Subcutaneous abdominal adipose tissue (tissue), 5 donors: Measurements from ENCODE around the gene HS6ST2.

Experiments
- H3K27ac ChIP-seq: one replicate; pipeline ENCODE4 v1.7.0; 2013; ENCODE audit warnings: low read depth, mild to moderate bottlenecking, inconsistent platforms, low read length, moderate library complexity
- H3K27me3 ChIP-seq, 5 donors: one replicate each; pipeline ENCODE4 v1.7.0; 2013; ENCODE audit warnings: low read length in 5 of 5, inconsistent platforms in 1 of 5; ENCODE audit not compliant: control insufficient read depth in 5 of 5, insufficient read depth in 4 of 5
- H3K36me3 ChIP-seq, 5 donors: one replicate each; pipeline ENCODE4 v1.7.0; 2013; ENCODE audit warnings: low read length in 5 of 5; ENCODE audit not compliant: control insufficient read depth in 5 of 5, insufficient read depth in 5 of 5
- H3K4me1 ChIP-seq, 5 donors: one replicate each; pipeline ENCODE4 v1.7.0; 2013; ENCODE audit warnings: low read length in 5 of 5, mild to moderate bottlenecking in 3 of 5, moderate library complexity in 1 of 5; ENCODE audit not compliant: control insufficient read depth in 5 of 5, insufficient read depth in 5 of 5
- H3K4me3 ChIP-seq, 5 donors: one replicate each; pipeline ENCODE4 v1.7.0; 2013; ENCODE audit warnings: low read length in 5 of 5, low read depth in 1 of 5
- H3K9ac ChIP-seq, 5 donors: one replicate each; pipeline ENCODE4 v1.7.0; 2013; ENCODE audit warnings: low read length in 5 of 5, mild to moderate bottlenecking in 4 of 5, moderate library complexity in 3 of 5
- H3K9me3 ChIP-seq, 5 donors: one replicate each; pipeline ENCODE4 v1.7.0; 2013; ENCODE audit warnings: low read length in 5 of 5; ENCODE audit not compliant: control insufficient read depth in 5 of 5
- donor health status: healthy.
- donor health status: healthy.
- donor health status: healthy.
- donor health status: healthy.
- donor health status: healthy.

The HS6ST2 gene

DNA sequence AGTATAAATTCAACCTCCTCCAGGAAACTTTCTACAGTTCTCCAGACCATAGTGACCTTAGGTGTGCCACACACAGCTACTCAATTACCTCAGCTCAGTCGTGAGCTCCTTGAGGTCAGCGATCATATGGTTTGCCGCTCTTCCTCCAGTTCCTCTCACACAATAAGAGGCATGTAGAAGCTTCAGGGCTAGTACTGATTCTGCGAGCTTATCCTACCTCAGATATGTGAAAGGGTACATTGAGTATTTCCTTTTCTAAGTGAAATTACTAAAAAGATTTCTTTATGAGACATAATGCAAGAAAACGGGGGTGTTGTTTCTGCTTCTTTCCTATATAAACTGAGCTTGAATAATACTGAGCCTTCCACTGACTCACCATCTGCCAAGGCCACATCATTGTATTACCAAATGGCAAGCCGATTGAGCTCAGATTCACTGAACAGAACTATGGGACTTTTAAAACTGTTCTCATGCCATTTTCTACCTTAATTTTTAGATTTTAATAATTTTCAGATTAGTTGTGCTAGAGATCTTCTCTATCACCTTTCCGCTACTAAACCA, 183.1 kb downstream of the HS6ST2 start:
- peaks cover 3 to 18% (median 6%) of the 10 kb centered on the region in 5 donors for H3K27me3 ChIP-seq
- no peaks in the 10 kb centered on the region for H3K4me1 ChIP-seq
- no peaks in the 10 kb centered on the region for H3K36me3 ChIP-seq
- no peak overlapping the region for H3K27ac ChIP-seq
- no peak overlapping the region for H3K9ac ChIP-seq
- H3K9me3 ChIP-seq: no peaks in the 10 kb centered on the region
- H3K4me3 ChIP-seq: no peak overlapping the region

DNA sequence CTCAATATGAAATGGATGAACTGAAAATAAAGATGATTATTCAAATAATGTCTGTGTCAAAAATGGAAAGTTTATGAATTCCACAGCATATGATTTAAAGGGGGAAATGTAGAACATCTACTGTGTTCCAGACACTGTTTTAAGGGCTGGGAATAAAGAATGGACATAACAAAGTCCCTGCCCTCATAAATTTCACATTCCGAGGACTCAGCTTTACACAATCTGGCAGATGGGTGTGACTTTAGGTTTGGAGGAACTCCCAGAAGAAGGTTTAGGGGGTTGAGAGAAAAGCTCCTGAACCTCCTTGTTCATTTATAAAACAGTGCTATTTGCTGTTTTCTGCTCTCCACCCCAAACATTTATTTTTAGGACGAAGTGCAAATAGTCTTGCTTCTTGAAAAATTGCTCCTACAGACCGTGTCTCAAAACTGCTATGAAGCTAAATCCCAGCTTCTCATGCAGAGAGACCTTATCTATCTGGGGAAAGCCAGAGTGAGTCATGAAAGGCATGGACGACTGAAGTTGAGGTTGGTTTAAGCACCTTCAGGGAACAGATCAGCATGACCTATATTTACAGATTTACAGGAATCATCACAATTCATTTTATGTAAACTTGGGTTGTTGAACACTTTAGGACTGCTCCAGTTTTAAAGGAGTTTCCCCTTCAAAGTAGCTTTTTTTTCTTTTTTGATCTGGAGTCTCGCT, 184.3 kb downstream of the HS6ST2 start:
- H3K27ac ChIP-seq: no peak overlapping the region
- H3K27me3 ChIP-seq: peaks cover 0 to 9% (median 3%) of the 10 kb centered on the region in 5 donors
- no peaks in the 10 kb centered on the region for H3K4me1 ChIP-seq
- no peak overlapping the region for H3K9ac ChIP-seq
- H3K9me3 ChIP-seq: no peaks in the 10 kb centered on the region
- H3K4me3 ChIP-seq: no peak overlapping the region
- no peaks in the 10 kb centered on the region for H3K36me3 ChIP-seq

DNA sequence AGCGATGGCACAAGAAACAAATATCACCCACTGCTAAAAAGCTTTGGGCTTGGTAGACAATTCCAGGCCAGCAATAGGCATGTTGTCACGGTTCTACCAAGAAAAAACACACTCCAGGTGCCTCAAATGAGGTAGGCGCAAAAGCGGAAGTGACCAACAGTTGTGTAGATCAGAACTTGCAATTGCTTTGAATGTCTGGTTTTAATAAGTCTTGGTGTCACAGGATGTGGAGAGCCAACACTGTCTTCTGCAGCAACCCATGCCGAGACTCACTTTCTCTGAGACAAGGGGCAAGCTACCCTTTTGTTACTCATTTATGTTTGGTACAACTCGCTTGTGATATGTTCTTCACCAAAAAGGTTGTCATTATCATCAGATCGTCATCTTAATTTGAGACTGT, 188.8 kb downstream of the HS6ST2 start:
- Histone ChIP-seq H3K36me3 (no peaks in the 10 kb centered on the region), H3K27me3 (peaks cover 0 to 8% (median 5%) of the 10 kb centered on the region in 5 donors), H3K4me3 (no peak overlapping the region), H3K9ac (no peak overlapping the region), H3K9me3 (no peaks in the 10 kb centered on the region), H3K27ac (no peak overlapping the region), H3K4me1 (no peaks in the 10 kb centered on the region)

DNA sequence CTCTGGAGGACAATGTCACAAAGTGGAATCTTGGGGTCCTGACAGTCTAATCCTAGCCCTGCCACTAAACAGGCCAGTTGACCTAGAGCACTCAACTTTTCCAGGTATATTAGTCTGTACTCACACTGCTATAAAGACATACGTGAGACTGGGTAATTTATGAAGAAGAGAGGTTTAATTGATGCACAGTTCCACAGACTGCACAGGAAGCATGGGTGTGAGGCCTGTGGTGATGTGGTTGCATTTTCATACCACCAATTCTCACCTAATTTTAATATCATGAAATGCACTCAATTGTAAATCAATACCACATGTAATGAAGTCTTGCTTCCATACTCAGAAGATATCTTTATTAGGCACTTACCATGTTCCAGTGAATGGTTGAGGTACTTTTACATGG, 192.0 kb downstream of the HS6ST2 start:
- Histone ChIP-seq H3K9ac (no peak overlapping the region), H3K9me3 (no peaks in the 10 kb centered on the region), H3K27me3 (peaks cover 0 to 12% (median 10%) of the 10 kb centered on the region in 5 donors), H3K4me3 (no peak overlapping the region), H3K4me1 (no peaks in the 10 kb centered on the region), H3K36me3 (no peaks in the 10 kb centered on the region), H3K27ac (no peak overlapping the region)

DNA sequence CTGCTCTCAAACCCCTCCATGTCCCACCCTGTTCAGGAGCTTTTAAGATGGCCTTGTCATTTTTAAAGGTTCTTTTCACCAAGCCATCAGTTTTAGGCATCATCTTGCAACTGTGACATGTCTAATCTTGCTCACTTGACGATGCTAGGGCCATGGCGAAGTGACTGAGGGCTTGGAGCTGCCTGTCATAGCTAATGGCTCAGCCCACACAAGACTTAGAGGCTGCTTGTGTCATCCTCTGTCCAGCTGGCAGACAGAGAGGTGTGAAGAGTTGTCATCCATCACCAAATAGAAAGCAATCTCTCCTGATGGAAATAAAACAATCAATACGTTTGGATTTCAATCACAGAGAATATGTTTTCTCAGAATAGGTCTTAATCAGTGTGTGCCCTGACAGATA, 194.9 kb downstream of the HS6ST2 start:
- Histone ChIP-seq H3K27ac (no peak overlapping the region), H3K36me3 (no peaks in the 10 kb centered on the region), H3K9ac (no peak overlapping the region), H3K4me3 (no peak overlapping the region), H3K27me3 (peaks cover 0 to 23% (median 14%) of the 10 kb centered on the region in 5 donors), H3K9me3 (no peaks in the 10 kb centered on the region), H3K4me1 (no peaks in the 10 kb centered on the region)

DNA sequence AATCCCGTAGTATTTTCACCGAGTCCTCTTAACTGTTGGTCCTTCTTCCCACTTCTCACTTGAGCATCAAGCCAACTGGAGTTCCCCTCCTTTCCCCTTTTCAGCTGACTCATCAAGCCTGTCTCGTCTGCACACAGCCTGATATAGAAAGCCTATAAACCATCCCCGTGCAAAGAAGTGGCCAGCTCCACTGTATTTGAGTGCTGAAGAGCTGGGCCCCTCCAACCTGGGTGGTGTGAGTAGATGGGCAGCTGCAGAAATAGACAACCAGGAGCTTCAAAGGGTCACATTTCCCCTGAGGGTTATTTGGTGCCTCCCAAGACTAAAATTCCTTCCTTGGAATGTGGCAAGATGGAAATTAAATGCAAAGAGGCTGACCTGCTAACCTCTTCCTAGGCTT, 199.7 kb downstream of the HS6ST2 start:
- Histone ChIP-seq H3K27ac (no peak overlapping the region), H3K36me3 (no peaks in the 10 kb centered on the region), H3K9ac (no peak overlapping the region), H3K27me3 (peaks cover 0 to 26% (median 17%) of the 10 kb centered on the region in 5 donors), H3K4me3 (no peak overlapping the region), H3K4me1 (no peaks in the 10 kb centered on the region), H3K9me3 (no peaks in the 10 kb centered on the region)

DNA sequence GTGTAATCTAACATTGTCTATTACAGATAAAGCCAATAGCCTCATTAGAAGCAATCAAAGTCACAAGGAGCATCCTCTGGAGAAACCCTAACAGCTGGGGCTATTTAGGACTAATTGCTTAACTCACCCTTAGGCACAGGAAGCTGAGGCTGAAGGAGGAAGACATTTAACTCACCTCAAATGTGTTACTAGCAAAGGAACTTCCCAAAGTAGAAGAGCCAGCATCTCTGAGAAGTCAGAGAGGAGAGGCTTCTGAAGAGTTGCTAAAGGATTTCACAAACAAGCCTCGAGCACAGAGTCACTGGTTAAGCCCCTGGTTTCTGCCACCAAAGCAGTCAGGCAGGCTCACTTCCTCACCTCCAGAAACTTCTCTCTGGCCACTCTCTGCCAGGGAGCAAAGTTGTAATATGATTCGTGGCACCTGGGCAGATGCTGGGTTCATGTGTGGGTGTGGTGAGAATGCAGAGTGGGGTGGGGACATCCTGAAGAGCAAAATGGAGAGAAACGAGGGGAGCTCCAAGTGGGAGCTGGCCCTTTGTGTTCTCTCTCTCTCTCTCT, 201.3 kb downstream of the HS6ST2 start:
- no peak overlapping the region for H3K27ac ChIP-seq
- no peaks in the 10 kb centered on the region for H3K36me3 ChIP-seq
- H3K4me3 ChIP-seq: no peak overlapping the region
- no peak overlapping the region for H3K9ac ChIP-seq
- H3K9me3 ChIP-seq: no peaks in the 10 kb centered on the region
- peaks cover 0 to 21% (median 12%) of the 10 kb centered on the region in 5 donors for H3K27me3 ChIP-seq
- H3K4me1 ChIP-seq: peaks cover 0 to 5% (median 0%) of the 10 kb centered on the region in 5 donors

DNA sequence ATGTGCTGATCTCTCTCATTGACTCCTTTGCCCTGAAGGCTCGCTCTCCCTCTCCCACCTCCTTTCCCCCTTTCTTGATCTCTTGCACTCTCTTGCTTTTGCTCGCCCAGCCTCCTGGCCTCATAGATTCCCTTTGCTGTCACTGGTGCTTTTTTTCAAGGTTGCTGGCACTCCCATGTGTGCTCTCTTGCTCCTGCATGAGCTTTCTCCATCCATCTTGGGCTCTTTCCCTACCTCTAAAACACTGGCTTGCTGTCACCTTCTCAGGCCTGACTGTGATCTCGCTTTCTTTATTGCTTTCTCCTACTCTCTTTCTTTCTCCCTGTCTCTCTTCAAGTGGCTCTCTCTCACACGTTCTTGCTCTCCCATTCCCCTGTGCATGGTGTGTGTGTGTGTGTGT, 202.0 kb downstream of the HS6ST2 start:
- Histone ChIP-seq H3K27ac (no peak overlapping the region), H3K4me1 (peaks cover 0 to 5% (median 0%) of the 10 kb centered on the region in 5 donors), H3K9me3 (no peaks in the 10 kb centered on the region), H3K4me3 (no peak overlapping the region), H3K9ac (no peak overlapping the region), H3K27me3 (peaks cover 0 to 17% (median 12%) of the 10 kb centered on the region in 5 donors), H3K36me3 (no peaks in the 10 kb centered on the region)

DNA sequence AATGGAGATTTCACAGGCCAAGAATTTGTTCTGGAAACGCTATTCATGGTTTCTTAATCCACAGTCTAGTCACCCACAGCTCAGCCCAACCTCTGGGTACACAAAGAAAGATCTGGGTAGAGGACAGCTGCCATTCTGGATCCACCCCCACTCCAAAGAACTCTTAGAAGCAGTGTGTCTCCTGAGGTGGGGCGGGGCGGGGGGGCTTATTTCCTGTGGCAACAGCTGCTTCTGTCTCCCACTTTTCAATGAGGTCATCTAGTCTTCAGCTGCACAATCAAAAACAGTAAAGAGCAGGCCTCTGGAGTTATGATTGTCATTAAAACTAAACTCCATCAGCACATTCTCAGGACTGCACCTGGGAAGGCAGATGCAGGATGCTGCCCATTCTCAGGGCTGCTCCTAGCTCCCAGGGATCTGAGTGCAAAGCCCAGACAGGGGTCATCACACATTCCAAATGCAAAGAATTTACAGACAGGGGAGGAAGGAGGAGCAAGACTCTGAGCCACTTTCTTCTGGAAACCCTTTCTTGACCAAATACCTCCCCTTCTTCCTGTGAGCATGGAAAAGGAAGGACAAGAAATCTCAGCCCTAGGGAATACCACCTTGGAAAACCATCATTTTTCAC, 207.3 kb downstream of the HS6ST2 start:
- H3K36me3 ChIP-seq: no peaks in the 10 kb centered on the region
- no peak overlapping the region for H3K4me3 ChIP-seq
- H3K4me1 ChIP-seq: peaks cover 0 to 5% (median 0%) of the 10 kb centered on the region in 5 donors
- no peak overlapping the region for H3K27ac ChIP-seq
- peaks cover 0 to 11% (median 6%) of the 10 kb centered on the region in 5 donors for H3K27me3 ChIP-seq
- no peak overlapping the region for H3K9ac ChIP-seq
- no peaks in the 10 kb centered on the region for H3K9me3 ChIP-seq
